Trophoblast cell (in vitro differentiated cells and primary cell): Measurements from ENCODE around the gene MS4A15.

Experiments used
- DNase-seq, 2 donors: peaks; one replicate each; pipeline ENCODE4 v3.0.0-alpha.2; 2016
- H2AFZ ChIP-seq: 2 replicates; pipeline ENCODE4 v1.6.1; 2013; ENCODE audit warnings: low read length, moderate library complexity, mild to moderate bottlenecking; ENCODE audit not compliant: insufficient read depth, poor library complexity
- H2AK5ac ChIP-seq: 2 replicates; pipeline ENCODE4 v1.6.1; 2013; ENCODE audit warnings: mild to moderate bottlenecking, low read length
- H2BK120ac ChIP-seq: 2 replicates; pipeline ENCODE4 v1.6.1; 2013; ENCODE audit warnings: low read length, mild to moderate bottlenecking, moderate library complexity; ENCODE audit not compliant: insufficient read depth, poor library complexity
- H2BK12ac ChIP-seq: 2 replicates; pipeline ENCODE4 v1.6.1; 2013; ENCODE audit warnings: mild to moderate bottlenecking, low read length, moderate library complexity
- H2BK5ac ChIP-seq: 2 replicates; pipeline ENCODE4 v1.6.1; 2013; ENCODE audit warnings: low read length, low read depth, moderate library complexity, mild to moderate bottlenecking; ENCODE audit not compliant: poor library complexity
- H3K14ac ChIP-seq: 2 replicates; pipeline ENCODE4 v1.6.1; 2013; ENCODE audit warnings: mild to moderate bottlenecking, low read length
- H3K18ac ChIP-seq: 2 replicates; pipeline ENCODE4 v1.6.1; 2013; ENCODE audit warnings: mild to moderate bottlenecking, low read length
- H3K23ac ChIP-seq: 2 replicates; pipeline ENCODE4 v1.6.1; 2013; ENCODE audit warnings: low read length
- H3K27ac ChIP-seq: 2 replicates; pipeline ENCODE4 v1.5.1; 2013; ENCODE audit warnings: low read depth, mild to moderate bottlenecking, inconsistent platforms, low read length, moderate library complexity
- H3K27me3 ChIP-seq: 2 replicates; pipeline ENCODE4 v1.6.1; 2013; ENCODE audit warnings: inconsistent platforms, mild to moderate bottlenecking, low read length, moderate library complexity; ENCODE audit not compliant: insufficient read depth
- H3K36me3 ChIP-seq, 2 experiments: 1 replicate in 1 of 2; 2 replicates in 1 of 2; pipeline ENCODE4 v1.6.1; 2013; ENCODE audit warnings: low read length in 2 of 2, mild to moderate bottlenecking in 2 of 2, moderate library complexity in 1 of 2; ENCODE audit not compliant: insufficient read depth in 2 of 2, control insufficient read depth in 1 of 2
- H3K4ac ChIP-seq: 2 replicates; pipeline ENCODE4 v1.6.1; 2013; ENCODE audit warnings: low read depth, mild to moderate bottlenecking, low read length, moderate library complexity
- H3K4me1 ChIP-seq, 2 experiments: 1 replicate in 1 of 2; 2 replicates in 1 of 2; pipeline ENCODE4 v1.6.1; 2013; ENCODE audit warnings: low read length in 2 of 2, mild to moderate bottlenecking in 2 of 2, moderate library complexity in 1 of 2; ENCODE audit not compliant: insufficient read depth in 2 of 2, control insufficient read depth in 1 of 2
- H3K4me2 ChIP-seq: 2 replicates; pipeline ENCODE4 v1.6.1; 2013; ENCODE audit warnings: inconsistent platforms, mild to moderate bottlenecking, low read length, moderate library complexity
- H3K4me3 ChIP-seq: 2 replicates; pipeline ENCODE4 v1.5.1; 2013; ENCODE audit warnings: mild to moderate bottlenecking, low read depth, low read length, inconsistent platforms
- H3K79me1 ChIP-seq: one replicate; pipeline ENCODE4 v1.6.1; 2013; ENCODE audit warnings: low read length
- H3K79me2 ChIP-seq: 2 replicates; pipeline ENCODE4 v1.6.1; 2013; ENCODE audit warnings: low read length, mild to moderate bottlenecking; ENCODE audit not compliant: control insufficient read depth, insufficient read depth, poor library complexity
- H3K9ac ChIP-seq: 2 replicates; pipeline ENCODE4 v1.6.1; 2013; ENCODE audit warnings: mild to moderate bottlenecking, low read length
- H3K9me3 ChIP-seq: 2 replicates; pipeline ENCODE4 v1.6.1; 2013; ENCODE audit warnings: low read depth, mild to moderate bottlenecking, control low read depth, inconsistent platforms, low read length; ENCODE audit not compliant: insufficient read depth
- H4K12ac ChIP-seq: 2 replicates; pipeline ENCODE4 v1.6.1; 2013; ENCODE audit warnings: low read depth, mild to moderate bottlenecking, low read length, moderate library complexity
- H4K8ac ChIP-seq: 2 replicates; pipeline ENCODE4 v1.6.1; 2013; ENCODE audit warnings: low read depth, mild to moderate bottlenecking, low read length, moderate library complexity
- H4K91ac ChIP-seq: one replicate; pipeline ENCODE4 v1.6.1; 2013; ENCODE audit warnings: low read depth, mild to moderate bottlenecking, low read length, moderate library complexity
- WGBS: extraction: QIAGEN DNeasy Blood & Tissue Kit; methylation state at CpG from one replicate; pipeline ENCODE4 v1.1.7; 2013; ENCODE audit warnings: missing lambda C conversion rate; ENCODE audit not compliant: insufficient read length, insufficient coverage; ENCODE audit errors: extremely low coverage; 5-methylcytosine and 5-hydroxymethylcytosine counted together

MS4A15 gene

DNA sequence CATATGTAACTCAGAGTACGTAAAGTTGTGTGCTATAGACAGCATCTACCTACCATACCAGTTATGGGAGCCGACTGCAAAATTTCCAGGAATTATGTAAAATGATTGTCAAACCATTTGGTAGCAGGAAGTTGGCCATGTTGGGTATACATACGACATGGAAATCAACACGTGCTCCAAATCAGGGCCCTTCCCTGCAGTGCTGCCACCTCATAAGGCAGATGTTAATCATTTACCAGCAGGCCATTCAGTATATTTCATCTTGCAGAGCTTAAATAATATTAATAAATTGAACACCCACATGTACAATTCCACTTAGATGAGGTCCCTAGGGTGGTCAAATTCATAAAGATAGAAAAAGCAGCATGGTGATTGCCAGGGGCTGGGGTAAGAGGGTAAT lies 22.4 kb upstream of the MS4A15 start:
- Histone ChIP-seq H3K4ac (no peak overlapping the region), H3K9ac (no peak overlapping the region), H2AFZ (no peak overlapping the region), H3K14ac (no peak overlapping the region), H3K9me3 (no peaks in the 10 kb centered on the region), H3K79me1 (no peaks in the 10 kb centered on the region), H4K12ac (no peak overlapping the region), H3K36me3 (no peaks in the 10 kb centered on the region), H2BK5ac (no peak overlapping the region), H4K91ac (no peak overlapping the region), H2AK5ac (no peak overlapping the region), H3K4me1 (no peaks in the 10 kb centered on the region), H3K79me2 (no peaks in the 10 kb centered on the region), H3K27me3 (no peaks in the 10 kb centered on the region), H2BK12ac (no peak overlapping the region), H2BK120ac (no peak overlapping the region), H4K8ac (no peak overlapping the region), H3K18ac (no peak overlapping the region), H3K4me3 (no peak overlapping the region), H3K23ac (no peak overlapping the region), H3K4me2 (no peak overlapping the region), H3K27ac (no peak overlapping the region)
- no peak for DNase-seq
- no CpG with 5 or more reads among the region's 4 CpGs for WGBS

- Histone ChIP-seq H2BK5ac (no peak overlapping the region), H4K91ac (no peak overlapping the region), H4K12ac (no peak overlapping the region), H3K79me2 (no peaks in the 10 kb centered on the region), H2BK120ac (no peak overlapping the region), H2BK12ac (no peak overlapping the region), H3K4me2 (no peak overlapping the region), H3K4me1 (no peaks in the 10 kb centered on the region), H3K23ac (no peak overlapping the region), H3K79me1 (no peaks in the 10 kb centered on the region), H2AFZ (no peak overlapping the region), H3K4ac (no peak overlapping the region), H4K8ac (no peak overlapping the region), H3K18ac (no peak overlapping the region), H3K14ac (no peak overlapping the region), H3K27ac (no peak overlapping the region), H3K36me3 (no peaks in the 10 kb centered on the region), H3K9ac (no peak overlapping the region), H3K4me3 (no peak overlapping the region), H3K27me3 (no peaks in the 10 kb centered on the region), H2AK5ac (no peak overlapping the region), H3K9me3 (peaks cover 4% of the 10 kb centered on the region)
- no CpG with 5 or more reads among the region's 7 CpGs for WGBS
- DNase-seq = no peak
Measured at GRCh38 chr11:60739114-60739513, 17.6 kb upstream of the MS4A15 start.

GRCh38 chr11:60740573-60740972 lies 16.1 kb upstream of the MS4A15 start:
- Histone ChIP-seq H3K4me3 (no peak overlapping the region), H3K4me2 (no peak overlapping the region), H3K18ac (no peak overlapping the region), H3K9ac (no peak overlapping the region), H2AK5ac (no peak overlapping the region), H2BK12ac (no peak overlapping the region), H3K27me3 (no peaks in the 10 kb centered on the region), H3K4ac (no peak overlapping the region), H3K27ac (no peak overlapping the region), H3K14ac (no peak overlapping the region), H2AFZ (no peak overlapping the region), H3K79me2 (no peaks in the 10 kb centered on the region), H3K79me1 (no peaks in the 10 kb centered on the region), H4K91ac (no peak overlapping the region), H4K12ac (no peak overlapping the region), H2BK120ac (no peak overlapping the region), H3K36me3 (no peaks in the 10 kb centered on the region), H3K4me1 (no peaks in the 10 kb centered on the region), H3K23ac (no peak overlapping the region), H4K8ac (no peak overlapping the region), H2BK5ac (no peak overlapping the region), H3K9me3 (peaks cover 4% of the 10 kb centered on the region)
- DNase-seq = peak; percentile 38 to 59

DNA sequence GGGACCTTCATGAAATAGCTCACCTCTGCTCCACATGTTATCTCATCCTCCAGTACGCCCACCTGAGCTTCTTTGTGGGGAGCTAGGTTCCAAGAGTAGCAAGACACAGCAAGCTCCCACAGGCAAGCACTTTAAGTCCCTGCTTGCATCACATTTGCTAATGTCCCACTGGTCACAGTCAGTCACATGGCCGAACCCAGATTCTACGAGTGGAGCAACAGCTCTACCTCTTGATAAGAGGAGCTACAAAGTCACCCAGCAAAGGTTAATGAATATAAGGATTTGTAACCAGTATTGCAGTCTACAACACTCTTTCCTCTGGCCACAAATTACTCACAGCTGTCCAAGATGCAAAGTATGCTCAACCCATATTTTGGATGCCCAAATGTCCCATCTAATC lies 15.2 kb upstream of the MS4A15 start:
- Histone ChIP-seq H3K4me1 (no peaks in the 10 kb centered on the region), H3K36me3 (no peaks in the 10 kb centered on the region), H3K14ac (no peak overlapping the region), H3K79me2 (no peaks in the 10 kb centered on the region), H3K79me1 (no peaks in the 10 kb centered on the region), H3K4me3 (no peak overlapping the region), H3K4ac (no peak overlapping the region), H3K27me3 (no peaks in the 10 kb centered on the region), H3K18ac (no peak overlapping the region), H4K12ac (no peak overlapping the region), H3K4me2 (no peak overlapping the region), H3K9ac (no peak overlapping the region), H4K8ac (no peak overlapping the region), H3K9me3 (peaks cover 4% of the 10 kb centered on the region), H2BK5ac (no peak overlapping the region), H3K27ac (no peak overlapping the region), H2AFZ (no peak overlapping the region), H4K91ac (no peak overlapping the region), H2BK12ac (no peak overlapping the region), H3K23ac (peak overlapping the region; percentile 16), H2BK120ac (no peak overlapping the region), H2AK5ac (no peak overlapping the region)
- WGBS = no CpG with 5 or more reads among the region's 3 CpGs
- peak in 1 of 2 donors; percentile 19 for DNase-seq
